Measurements from ENCODE around the gene ADAMTS20. TPM values are rescaled to one million over a fixed set of nuclear protein-coding genes. Genes with fewer than 3 reads are reported as not detected.

ADAMTS20 gene
- total and polyA plus RNA-seq, 8 donors: 0.08 to 0.24 (median 0.16) TPM; not detected in 2

- Histone ChIP-seq H3K27ac (no peak overlapping the region), H3K4me3 (no peak overlapping the region), H3K27me3 (no peaks in the 10 kb centered on the region), H3K36me3 (no peaks in the 10 kb centered on the region), H3K4me1 (no peaks in the 10 kb centered on the region), H3K9me3 (no peaks in the 10 kb centered on the region)
- ATAC-seq (peak; percentile 17), DNase-seq (no peak)
- TF ChIP-seq CTCF (IDR thresholded peaks at IDR 0.05): no peak
- intact Hi-C loops (cut with DNase I): no loop called here
These were observed 245.9 kb downstream of the ADAMTS20 start for GRCh38 chr12:43306066-43306465.

- no peak for TF ChIP-seq CTCF (IDR thresholded peaks at IDR 0.05)
- H3K27ac ChIP-seq: no peak overlapping the region
- intact Hi-C loops (cut with DNase I): no loop called here
- no peaks in the 10 kb centered on the region for H3K4me1 ChIP-seq
- ATAC-seq: no peak
- no peaks in the 10 kb centered on the region for H3K27me3 ChIP-seq
- no peak for DNase-seq
- H3K4me3 ChIP-seq: no peak overlapping the region
- no peaks in the 10 kb centered on the region for H3K9me3 ChIP-seq
- H3K36me3 ChIP-seq: no peaks in the 10 kb centered on the region
These were observed 246.9 kb downstream of the ADAMTS20 start for GRCh38 chr12:43305065-43305464.

Other genes with a start within 250 kb of the ADAMTS20 start
- 10 to 100 TPM; 10.1 to 20.3 TPM for gene PUS7L, start 206.6 kb upstream of the ADAMTS20 start, total RNA-seq
- gene PUS7L, start 206.6 kb upstream of the ADAMTS20 start, polyA plus RNA-seq (ENCODE audit: insufficient read length in 6 of 6): 10 to 100 TPM; 12.2 to 16.0 (median 14.0) TPM
- 10 to 100 TPM; 14.3 to 28.4 TPM for gene IRAK4, start 206.7 kb upstream of the ADAMTS20 start, total RNA-seq
- gene IRAK4, start 206.7 kb upstream of the ADAMTS20 start, polyA plus RNA-seq (ENCODE audit: insufficient read length in 6 of 6): 10 to 100 TPM; 16.2 to 19.5 (median 18.6) TPM

All from left lung (tissue), 10 donors.